ENCODE measurements around the gene SH3BP5.

The SH3BP5 gene

DNA sequence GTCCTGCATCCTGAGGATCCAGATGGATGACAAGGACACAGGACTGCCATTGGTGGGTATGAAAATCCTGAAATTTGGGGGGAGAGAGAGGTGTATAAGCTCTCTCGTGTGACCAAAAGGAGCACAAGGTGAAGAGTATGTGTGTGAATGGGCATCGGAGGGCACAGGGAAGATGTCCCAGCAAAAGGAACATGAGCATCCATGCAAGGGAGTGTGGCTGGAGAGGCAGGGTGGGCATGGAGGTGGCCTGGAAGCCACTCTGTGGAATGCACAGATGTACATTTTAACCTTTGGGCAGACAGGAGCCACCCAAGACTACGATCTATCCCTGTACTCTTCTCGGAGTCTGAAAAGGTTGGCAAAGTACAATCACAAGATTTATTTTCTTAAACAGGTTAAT is 71.9 kb downstream of the SH3BP5 start:
- no peak for DNase-seq (ENCODE audit: extremely low read depth in 1 of 2, low read depth in 1 of 2)

DNA sequence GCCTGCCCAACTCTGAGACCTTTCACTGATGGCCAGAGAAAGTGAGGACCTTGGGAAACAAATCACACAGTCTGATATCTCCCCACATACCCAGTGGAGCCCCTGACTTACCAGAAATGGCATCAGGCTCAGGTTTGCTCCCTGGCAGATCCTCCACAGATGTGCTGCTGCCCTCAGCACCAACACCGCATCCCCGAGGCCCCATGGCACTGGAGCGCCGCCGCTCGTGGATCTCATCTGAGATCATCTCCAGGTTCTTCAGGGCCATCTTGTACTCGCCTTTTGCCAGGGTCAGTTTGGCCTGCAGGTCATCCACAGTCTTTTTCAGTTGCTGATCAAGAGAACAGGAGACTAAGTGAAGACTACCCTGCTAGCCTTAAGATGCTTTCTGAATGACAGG is 73.7 kb downstream of the SH3BP5 start:
- no peak for DNase-seq (ENCODE audit: extremely low read depth in 1 of 2, low read depth in 1 of 2)

DNA sequence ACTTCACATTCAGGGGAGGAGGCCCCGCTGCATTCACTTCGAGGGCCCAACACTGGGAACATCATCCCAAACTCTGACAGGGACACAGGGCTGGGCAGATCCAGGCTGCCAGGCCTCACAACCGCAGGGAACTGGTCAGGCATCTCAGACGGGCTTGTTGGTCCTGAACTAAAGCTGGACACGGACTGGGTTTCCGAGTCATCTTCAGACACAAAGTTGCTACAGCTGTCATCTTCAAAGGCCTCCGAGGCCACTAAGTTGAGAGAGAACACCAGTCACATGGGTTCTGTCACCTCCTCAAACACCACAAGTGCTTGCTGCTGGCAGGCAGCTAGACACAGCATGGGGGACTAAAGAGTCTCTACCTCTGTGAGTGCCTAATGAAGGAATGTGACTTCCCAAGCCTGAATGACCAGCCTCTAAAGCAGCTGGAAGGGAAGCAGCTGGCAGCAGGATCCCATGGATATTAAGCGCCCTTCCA is 75.5 kb downstream of the SH3BP5 start:
- no peak for DNase-seq (ENCODE audit: extremely low read depth in 1 of 2, low read depth in 1 of 2)

DNA sequence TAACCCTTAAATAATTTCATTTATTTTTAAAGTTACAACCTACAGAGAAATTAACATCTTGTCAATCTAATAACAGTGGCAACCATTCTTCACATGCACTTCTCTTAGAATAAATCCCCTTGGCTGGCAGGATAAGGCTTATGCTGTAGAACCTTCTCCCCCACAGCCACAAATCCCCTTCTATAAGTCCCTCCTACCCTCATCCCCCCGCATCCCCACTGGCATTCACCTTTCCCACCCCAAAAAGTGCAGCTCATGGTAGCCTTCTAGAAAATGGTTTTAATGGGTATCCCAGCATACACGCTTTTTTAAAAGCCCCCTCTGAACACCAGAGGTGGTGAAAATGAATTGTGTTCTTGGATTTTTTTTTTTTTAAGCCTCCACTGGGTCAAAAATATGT is 77.2 kb downstream of the SH3BP5 start:
- no peak for DNase-seq (ENCODE audit: extremely low read depth in 1 of 2, low read depth in 1 of 2)

DNA sequence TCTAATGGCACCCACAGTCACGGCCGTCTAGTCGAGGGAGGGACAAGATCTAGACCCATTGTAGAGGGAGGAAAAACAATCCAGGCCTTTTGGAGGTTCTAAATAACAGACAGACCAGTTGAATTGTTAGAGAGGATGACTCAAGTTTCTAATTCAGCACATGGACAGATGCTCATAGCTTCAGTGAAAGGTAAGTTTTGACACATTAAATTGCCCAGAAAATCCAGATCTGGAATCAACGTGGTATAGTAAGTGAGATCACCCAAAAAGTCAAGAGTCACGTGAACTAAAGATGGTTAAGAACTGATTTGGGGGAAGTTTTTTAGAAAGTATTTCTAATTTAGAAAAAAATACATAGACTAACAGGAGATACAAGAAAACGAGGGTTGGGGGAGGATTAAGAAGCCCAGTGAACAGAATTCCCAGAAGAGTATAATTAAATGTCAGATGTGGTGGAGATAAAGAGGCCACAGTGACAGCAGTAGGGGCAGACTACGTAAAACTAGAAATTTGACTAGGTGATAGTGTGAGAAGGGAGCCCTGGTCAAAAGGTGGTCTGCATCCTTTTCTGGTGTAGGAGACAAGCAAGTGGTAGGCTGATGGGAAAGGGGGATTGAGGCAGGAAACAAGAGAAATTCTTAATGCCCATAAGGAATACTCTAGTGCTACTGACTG is 79.2 kb downstream of the SH3BP5 start:
- DNase-seq (ENCODE audit: extremely low read depth in 1 of 2, low read depth in 1 of 2) = no peak

DNA sequence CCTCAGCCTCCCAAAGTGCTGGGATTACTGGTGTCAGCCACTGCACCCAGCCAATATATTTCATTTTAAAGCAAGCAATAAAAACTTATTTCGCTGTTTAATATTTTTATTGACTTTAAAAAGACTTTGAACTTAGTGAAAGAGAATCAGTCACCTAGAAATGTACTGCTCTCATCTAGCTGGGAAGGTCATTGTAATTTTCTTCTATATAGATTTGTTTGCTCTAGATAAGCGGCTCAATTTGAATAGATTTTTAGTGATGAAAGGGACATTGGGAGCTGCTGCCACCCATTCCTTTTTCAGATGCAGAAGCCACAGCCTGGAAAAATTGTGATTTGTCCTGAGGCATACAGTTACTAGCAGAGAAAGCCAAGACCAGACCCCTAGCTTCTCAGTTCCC is 86.2 kb downstream of the SH3BP5 start:
- no peak for DNase-seq (ENCODE audit: extremely low read depth in 1 of 2, low read depth in 1 of 2)

DNA sequence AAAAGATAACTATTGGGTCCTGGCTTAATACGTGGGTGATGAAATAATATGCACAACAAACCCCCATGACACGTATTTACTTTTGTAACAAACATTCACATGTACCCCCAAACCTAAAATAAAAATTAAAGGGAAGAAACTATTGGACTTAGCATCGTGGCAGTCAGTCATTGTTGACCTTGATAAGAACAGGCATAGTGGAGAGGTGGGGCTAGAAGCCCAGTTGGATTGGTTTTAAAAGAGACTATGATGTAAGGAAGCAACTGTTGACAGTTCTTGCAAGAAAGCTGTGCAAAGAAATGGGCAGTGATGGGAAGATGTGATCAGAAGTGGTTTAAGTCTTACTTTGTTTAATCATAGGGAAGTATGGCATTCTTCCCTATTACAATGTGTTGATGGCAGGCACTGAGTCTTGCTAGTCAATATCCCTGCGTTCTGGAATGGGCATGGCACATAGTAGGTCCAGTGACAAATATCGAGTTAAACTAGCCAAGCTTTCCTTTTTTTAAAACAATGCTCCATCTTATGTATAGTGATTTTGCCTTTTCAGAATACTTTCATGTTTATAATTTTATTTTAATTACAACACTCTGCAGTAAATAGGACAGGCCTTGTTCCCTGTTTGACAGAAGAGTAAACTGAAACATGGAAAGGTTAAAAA is 88.4 kb downstream of the SH3BP5 start:
- no peak for DNase-seq (ENCODE audit: extremely low read depth in 1 of 2, low read depth in 1 of 2)

DNA sequence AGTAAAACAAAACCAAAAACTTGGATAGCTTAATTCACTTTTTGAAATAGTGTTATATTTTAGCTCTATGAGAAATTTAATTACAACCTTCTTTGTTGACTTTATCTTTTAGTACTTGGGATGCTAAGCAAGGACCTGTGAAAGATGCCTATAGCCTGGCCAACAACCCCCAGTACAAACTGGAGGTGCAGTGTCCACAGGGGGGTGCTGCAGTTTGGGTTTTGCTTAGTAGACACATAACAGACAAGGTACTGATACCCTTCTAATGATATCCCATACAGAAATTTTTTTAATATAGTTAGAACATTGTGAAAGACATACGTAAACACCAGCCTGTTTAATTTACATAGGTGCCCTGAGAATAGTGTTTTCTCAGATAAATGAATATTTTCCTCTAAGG is 91.0 kb downstream of the SH3BP5 start:
- peak; percentile 11 to 15 for DNase-seq (ENCODE audit: extremely low read depth in 1 of 2, low read depth in 1 of 2)

DNA sequence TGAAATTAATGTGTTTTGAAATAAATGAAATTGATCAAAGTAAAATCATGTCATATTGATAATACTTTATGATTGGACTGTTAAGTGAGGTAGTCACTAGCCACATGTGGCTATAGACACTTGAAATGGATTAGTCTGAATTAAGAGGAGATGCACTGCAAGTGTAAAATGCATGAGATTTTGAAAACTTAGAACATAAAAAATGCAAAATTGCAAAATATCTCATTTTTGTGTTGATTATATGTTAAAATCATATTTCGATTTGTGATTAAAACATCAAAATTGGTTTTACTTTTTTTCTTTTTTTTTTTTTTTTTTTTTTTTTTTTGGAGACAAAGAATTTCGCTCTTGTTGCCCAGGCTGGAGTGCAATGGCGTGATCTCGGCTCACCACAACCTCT is 103.1 kb downstream of the SH3BP5 start:
- DNase-seq (ENCODE audit: extremely low read depth in 1 of 2, low read depth in 1 of 2) = no peak

DNA sequence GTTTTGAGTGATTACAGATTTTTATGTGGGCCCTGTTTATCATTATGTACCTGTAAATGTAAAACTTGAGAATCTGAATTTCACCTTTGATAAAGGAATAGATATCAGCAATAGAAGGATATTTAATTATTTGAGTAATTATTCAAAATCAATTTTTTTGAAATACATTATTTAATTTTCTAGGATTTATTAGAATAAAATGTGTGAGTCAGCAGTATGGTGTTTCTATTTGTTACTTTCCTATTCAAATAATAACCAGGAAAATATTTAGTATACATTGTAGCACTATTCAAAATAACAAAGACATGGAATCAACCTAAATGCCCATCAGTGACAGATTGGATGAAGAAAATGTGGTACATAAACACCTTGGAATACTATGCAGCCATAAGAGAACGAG is 104.2 kb downstream of the SH3BP5 start:
- no peak for DNase-seq (ENCODE audit: extremely low read depth in 1 of 2, low read depth in 1 of 2)

DNA sequence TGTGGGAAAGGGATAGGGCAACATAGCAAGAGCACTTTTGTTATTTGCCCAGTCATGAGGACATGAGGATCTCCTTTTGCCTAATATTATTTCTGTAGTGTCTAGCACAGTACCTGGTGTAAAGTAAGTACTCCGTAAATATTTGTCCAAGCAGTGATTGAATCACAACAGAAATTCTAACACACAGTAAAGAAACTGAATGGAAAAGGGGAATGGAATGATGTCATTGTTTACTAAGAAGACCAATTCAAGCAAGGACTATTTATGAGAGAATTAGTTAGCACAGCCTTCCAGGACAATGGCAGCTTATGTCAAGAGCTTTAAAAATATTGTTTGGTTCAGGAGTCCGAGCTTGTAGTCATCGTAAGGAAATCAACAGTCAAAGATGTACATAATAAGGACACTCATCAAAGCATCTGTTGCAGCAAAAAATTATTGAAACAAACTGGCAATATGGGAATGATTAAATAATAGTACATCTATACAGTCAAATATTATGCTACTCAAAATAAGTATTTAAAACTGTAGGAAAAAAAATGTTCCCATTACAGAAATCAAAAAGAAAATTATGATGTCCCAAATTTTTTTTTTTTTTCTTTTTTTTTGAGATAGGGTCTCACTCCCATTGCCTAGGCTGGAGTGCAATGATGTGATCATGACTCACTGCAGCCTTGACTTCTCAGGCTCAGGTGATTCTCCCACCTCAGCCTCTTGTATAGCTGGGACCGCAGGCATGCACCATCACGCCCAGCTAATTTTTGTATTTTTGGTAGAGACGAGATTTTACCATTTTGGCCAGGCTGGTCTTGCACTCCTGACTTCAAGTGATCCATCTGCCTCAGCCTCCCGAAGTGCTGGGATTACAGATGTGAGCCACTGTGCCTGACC is 108.5 kb downstream of the SH3BP5 start:
- no peak for DNase-seq (ENCODE audit: extremely low read depth in 1 of 2, low read depth in 1 of 2)

DNA sequence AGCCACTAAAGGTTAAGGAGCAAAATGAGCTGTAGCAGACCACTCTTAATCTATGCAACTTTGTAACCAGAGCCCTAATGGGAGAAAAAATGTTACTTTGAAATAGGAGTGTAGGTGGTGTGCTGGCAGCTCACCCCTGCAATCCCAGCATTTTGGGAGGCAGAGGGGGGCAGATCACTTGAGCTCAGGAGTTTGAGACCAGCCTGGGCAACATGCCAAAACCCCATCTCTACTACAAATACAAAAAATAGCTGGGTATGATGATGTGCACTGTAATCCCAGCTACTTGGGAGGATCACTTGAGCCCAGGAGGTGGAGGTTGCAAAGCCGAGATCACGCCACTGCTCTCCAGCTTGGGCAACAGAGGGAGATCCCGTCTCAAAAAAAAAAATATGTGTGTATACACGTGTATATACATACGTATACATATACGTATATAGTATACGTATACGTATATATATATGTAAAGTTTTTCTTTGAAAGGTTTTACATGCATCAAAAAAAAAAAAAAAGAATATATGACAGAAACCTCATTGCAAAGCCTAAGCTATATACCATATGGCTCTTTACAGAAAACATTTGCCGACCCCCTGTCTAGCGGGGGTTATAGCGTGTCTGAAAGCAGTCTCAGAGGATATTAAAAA is 110.7 kb downstream of the SH3BP5 start:
- no peak for DNase-seq (ENCODE audit: extremely low read depth in 1 of 2, low read depth in 1 of 2)

DNA sequence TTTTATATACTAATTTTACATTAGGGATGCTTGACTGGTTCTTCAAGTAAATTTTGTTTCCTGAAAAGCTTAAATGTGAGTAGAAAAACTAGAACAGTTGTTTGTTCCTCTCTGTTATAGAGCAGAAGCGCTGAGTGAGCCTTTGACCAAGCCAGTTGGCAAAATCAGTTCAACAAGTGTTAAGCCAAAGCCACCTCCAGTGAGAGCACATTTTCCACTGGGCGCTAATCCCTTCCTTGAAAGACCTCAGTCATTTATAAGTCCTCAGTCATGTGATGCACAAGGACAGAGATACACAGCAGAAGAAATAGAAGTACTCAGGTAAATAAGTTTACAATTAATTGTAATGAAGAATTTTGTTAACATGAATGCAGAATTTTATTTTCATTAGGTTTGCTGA is 111.7 kb downstream of the SH3BP5 start:
- no peak for DNase-seq (ENCODE audit: extremely low read depth in 1 of 2, low read depth in 1 of 2)

DNA sequence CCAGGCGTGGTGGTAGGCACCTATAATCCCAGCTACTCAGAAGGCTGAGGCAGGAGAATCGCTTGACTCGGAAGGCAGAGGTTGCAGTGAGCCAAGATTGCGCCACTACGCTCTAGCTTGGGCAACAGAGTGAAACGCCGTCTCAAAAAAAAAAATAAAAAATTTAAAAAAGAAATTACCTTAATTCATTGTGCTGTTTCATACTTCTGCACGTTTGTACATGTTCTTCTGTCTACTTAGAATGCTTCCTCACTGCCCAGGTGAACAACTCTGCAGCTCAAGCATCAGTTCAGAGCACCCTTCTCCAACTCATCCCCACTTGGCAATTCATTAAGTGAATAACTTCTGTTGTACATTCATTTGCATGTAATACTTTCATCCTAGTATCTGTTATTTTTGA is 112.3 kb downstream of the SH3BP5 start:
- no peak for DNase-seq (ENCODE audit: extremely low read depth in 1 of 2, low read depth in 1 of 2)

DNA sequence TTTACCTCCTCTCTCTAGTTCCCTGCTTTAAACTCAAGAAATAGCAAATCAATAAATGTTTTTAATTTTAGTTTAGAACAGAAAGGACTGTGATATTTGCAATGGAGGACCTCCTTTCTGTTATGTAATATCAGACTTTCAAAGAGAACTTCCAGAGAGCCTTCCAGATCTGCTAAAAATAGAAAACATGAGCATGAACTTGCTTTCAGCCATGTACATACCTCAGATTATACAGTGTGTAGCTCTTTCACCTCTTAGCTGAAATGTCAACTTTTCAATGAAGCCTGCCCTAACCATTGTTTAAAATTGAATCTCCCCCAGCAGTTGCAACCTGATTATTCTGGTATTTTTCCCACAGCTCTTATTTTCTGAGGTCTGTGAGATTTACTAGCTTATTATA is 113.7 kb downstream of the SH3BP5 start:
- DNase-seq (ENCODE audit: extremely low read depth in 1 of 2, low read depth in 1 of 2) = no peak

DNA sequence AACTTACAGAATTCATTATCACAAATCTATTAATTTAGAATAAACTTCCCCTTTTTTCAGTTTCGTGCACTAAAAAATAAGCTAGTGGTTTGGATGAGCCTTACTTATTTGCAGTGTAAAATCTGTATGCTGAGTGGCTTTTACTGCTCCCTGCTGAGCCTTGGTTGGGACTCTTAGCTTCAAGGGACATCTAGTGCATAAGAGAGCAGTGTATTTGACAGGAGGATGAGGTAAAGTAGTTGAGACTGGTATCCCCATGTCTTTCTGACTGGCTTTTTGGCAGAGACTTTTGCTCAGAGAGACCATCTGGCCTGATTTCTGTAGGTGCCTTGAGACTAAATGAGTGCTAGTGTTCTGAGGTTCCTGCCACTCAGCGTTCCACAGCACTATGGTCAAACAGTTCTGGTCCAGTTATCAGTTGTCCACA is 114.5 kb downstream of the SH3BP5 start:
- DNase-seq (ENCODE audit: extremely low read depth in 1 of 2, low read depth in 1 of 2) = no peak

DNA sequence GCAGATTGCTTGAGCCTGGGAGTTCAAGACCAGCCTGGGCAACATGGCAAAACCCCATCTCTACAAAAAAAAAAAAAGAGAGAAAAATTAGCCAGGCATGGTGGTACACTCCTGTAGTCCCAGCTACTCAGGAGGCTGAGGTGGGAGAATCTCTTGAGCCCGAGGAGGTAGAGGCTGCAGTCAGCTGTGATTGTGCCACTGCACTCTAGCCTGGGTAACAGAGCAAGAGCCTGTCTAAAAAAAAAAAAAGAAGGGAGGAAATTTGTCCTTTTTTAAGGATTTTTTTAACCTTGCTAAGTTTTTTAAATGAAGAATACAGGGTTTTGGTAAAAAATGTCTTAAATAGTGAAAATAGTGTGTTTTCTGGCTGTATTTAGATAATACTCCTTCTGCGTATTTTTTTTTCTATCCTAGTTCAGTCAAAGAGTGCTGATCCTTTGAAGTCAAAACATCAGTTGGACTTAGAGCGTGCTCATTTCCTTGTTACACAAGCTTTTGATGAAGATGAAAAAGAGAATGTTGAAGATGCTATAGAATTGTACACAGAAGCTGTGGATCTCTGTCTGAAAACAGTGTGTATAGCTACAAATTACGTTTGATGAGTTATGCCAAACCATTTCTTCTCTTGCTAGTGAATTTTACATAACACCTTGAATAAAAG is 115.2 kb downstream of the SH3BP5 start:
- no peak for DNase-seq (ENCODE audit: extremely low read depth in 1 of 2, low read depth in 1 of 2)

DNA sequence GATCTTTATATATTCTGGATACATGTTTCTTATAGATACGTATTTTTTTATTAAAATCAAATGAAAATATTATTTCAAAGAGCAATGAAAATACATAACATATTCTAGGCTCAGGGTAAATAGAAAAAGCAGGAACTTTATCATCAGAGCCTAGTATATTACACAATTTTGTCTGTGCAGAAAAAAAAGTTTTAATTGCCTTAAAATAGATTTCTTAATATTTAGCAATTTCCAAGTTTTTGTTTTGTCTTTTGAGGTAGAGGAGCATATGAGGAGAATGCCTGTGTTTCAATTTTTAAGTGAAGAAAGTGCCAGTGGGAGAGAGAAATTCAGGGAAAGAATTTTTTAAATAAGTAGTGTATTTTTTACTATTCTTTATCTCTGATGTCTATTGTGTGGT is 115.9 kb downstream of the SH3BP5 start:
- DNase-seq (ENCODE audit: extremely low read depth in 1 of 2, low read depth in 1 of 2) = no peak

DNA sequence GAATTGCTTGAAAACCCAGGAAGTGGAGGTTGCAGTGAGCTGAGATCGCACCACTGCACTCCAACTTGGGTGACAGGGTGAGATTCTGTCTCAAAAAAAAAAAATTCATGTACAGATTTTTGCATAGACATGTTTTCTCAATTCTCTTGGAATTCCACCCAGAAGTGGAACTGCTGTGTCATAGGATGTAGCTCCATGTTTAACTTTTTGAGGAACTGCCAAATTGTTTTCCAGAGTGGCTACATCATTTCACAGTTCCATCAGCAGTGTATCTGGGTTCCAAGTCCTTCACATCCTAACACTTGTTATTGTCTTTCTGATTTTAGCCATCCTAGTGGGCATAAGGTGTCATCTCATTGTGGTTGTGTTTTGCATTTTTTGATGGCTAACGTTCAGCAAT is 116.4 kb downstream of the SH3BP5 start:
- no peak for DNase-seq (ENCODE audit: extremely low read depth in 1 of 2, low read depth in 1 of 2)

DNA sequence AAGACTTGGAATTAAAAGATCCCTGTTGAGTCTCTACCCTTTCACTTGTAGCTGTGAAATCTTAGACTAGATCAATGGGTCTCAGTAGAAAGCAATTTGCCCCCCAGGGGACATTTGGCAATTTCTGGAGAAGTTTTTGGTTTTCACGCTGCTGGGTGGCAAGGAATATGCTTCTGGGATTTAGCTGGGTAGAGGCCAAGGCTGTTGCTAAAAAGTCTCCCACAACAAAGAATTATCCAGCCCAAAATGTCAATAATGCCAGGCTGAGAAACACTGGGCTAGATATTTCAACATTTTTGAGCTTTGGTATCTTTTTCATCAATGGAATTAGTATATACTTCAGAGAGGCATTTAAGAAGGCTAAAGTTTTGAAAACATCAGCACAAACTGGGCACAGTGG is 117.6 kb downstream of the SH3BP5 start:
- no peak for DNase-seq (ENCODE audit: extremely low read depth in 1 of 2, low read depth in 1 of 2)

DNA sequence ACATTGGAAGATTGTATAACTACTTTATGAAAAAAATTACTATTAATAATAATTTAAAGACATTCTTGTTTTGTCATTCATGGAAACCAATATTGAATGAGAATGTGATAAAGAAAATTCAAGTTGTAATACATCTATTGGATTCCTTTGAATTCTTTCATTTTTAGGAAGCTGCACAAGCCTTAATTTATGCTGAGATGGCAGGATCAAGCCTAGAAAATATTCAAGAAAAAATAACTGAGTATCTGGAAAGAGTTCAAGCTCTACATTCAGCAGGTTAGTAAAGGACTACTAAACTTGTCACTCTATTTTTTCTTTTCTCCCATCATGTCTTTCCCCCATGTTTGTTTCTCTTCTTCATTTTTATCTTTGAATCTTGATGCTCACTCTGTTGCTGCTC is 120.4 kb downstream of the SH3BP5 start:
- no peak for DNase-seq (ENCODE audit: extremely low read depth in 1 of 2, low read depth in 1 of 2)
